T1000 (cell line): ENCODE results near the gene MAN2B2.

Experiments
- DNase-seq: peaks from one replicate; lab custom pipeline; 2025; ENCODE audit warnings: mixed read lengths; lab: John Stamatoyannopoulos, UW

The MAN2B2 gene

DNA sequence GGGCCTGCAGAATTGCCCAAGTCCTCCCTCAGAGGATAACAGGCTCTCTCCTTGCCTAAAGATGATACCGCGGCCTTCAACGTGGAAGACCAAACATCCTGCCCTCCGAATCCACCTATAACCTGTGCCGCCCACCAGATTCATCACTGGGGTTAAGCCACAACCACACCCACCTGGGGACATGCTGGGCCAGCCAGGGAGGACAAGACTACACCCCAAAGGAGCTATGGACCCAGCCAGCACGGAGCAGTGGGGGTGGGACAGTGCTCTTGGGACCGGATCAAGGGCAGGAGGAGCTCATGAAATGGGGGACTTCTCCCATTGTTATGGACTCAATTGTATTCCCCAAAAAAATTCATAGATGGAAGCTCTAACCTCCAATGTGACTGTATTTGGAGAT, 6.8 kb upstream of the MAN2B2 start:
- no peak for DNase-seq

DNA sequence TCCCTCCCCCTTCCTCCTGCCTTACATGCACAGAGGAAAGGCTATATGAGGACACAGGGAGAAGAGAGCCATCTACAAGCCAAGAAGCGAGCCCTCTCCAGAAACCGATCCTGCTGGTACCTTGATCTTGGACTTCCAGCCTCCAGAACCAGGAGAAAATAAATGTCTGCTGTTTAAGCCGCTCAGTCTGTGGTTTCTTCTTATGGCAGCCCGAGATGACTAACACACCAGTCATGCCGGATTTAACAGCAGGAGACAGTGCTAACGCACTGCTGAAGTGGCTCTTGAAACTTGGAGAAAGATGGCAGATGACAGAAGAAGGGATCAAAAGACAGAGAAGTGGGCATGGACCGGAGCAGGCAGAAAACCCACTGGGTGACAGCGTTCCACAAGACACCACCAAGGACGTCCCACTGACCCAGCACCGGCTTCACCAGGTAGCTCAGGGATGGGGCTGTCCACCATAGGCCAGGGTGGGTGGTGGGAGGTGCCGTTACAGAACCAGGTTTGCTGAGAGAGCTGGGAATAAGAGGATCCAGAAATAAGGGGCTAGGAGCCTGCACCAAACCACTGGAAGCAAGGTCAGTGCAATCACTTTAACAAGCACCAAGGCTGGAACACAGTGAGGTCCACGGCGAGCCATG, 6.2 kb upstream of the MAN2B2 start:
- DNase-seq: no peak

DNA sequence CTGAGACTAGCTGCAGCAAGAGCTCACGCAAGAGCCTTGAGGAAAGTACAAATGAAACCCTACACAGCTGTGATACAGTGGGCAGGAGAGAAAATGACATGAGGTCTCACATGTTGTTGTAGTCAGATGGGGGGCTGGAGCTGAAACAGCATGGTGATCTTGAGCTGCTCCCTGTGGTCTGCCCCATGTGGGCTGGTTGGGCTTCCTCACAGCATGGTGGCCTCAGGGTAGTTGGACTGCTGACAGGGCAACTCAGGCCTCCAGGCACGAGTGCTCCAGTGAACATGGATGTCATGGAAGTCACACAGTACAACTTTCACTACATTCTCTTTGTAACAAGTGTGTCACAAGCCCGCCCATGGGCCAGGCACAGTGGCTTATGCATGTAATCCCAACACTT, 3.4 kb upstream of the MAN2B2 start:
- no peak for DNase-seq

DNA sequence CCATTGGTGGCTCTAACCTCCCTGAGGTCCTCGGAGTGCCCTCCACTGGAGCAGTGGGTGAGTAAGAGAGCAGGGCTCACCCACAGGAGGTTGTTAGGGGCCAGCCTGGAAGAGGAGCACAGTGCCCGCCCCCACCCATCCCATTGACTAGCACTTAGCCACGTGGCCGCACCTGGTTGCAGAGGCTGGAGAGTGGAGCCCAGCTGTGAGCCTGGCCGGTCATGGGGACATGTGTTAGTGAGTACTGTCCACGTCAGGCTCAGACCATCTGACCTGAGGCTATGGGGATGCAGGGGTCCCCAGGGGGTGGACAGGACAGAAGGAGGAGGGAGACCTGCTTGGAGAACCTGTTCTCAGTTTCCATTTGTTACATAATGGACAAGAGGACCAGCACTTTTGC, 1.4 kb upstream of the MAN2B2 start:
- DNase-seq: no peak

DNA sequence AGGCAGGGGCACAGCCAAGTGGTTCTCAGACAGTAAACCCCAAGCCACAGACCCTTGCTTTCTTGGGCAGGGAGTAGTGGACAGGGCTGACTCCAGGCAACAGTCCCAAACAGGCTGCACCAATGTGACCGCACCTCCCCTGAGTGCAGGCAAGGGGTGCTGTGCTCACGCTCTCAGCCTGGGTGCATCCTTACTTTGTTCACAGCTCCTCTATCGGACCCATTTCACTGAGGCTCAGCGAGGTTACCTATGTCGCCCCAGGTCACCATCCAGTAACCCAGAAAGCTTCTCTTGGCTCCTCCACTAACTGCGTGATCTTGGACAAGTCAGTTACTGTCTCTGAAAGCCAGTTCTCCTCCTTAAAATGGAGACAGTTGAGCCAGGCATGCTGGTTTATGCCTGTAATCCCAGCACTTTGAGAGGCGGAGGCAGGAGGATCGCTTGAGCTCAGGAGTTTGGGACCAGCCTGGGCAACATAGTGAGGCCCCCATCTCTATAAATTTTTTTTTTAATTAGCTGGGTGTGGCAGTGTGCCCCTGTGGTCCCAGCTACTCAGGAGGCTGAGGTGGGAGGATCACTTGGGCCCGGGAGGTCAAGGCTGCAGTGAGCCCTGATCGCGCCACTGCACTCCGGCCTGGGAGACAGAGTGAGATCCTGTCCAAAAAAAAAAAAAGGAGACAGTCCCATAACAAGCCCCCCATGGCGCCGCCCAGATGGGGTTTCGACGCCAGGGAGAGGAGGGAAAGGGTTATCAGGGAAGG, 823 bp upstream of the MAN2B2 start:
- no peak for DNase-seq

DNA sequence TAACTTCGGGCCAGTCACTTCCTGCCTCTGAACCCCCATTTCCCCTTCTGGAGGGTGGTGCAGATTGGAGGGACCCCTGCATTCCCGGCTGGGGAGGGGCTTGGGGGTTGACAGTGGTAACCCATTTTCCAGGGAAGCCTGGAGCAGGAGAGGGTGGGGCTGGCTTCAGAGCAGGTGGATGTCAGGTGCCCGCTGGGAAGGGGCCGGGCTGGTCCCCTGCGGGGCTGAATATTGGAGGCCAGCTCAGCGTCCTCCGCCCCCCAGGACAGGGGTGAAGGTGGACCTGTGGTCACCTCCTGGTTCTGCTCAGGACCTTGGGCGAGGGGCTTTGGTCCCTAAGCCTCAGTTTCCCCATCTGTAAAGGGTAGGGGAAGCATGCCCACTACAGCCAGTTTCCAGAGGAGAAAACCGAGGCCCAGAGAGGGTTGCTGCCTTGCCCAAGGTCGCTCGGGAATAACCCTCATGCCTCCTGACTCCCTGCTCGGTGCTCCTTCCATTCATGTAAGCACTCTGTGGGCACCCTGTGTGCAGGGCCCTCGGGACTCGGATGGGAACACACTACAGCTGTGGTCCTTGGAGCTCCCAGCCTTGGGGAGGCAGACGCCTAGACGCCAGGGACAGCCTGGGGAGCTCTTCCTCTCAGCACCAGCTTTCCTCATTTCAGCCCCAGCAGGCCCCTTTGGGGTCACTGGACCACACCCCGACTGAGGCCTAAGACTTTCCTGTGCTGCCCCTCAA, 683 bp downstream of the MAN2B2 start:
- no peak for DNase-seq

DNA sequence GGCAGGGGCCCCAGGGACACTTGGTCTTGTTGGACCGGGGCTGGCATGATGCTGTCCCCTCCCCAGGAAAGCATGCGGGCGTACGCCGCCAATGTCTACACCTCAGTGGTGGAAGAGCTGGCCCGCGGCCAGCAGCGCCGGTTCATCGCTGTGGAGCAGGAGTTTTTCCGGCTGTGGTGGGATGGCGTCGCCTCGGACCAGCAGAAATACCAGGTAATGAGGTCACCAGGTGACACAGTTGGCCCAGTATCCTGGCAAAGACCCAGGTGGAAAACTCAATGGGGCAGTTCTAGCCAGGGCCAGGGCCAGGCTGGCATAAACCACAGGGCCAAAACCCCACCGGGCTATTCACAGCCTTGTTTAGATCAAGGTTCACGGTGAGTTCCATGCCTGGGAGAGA, 1.5 kb downstream of the MAN2B2 start:
- DNase-seq: no peak

DNA sequence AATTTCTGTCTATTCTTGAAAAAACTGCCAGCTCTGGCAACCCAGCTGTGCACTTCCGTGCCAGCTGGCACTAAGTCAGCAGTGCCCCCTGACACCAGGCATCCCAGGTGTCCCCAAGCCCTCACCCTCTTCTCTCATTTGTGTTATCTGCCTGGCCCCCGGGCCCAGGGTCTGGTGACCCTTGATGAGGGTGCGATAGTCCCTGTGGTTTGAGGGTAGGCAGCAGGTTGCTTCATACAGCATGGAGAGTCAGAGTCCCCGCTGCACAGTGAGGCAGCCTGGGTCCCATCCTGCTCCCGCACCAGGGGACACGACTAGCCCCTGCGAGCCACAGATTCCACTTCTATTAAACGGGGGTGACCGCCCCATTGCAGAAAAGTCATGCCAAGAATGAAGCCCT, 1.9 kb downstream of the MAN2B2 start:
- no peak for DNase-seq

DNA sequence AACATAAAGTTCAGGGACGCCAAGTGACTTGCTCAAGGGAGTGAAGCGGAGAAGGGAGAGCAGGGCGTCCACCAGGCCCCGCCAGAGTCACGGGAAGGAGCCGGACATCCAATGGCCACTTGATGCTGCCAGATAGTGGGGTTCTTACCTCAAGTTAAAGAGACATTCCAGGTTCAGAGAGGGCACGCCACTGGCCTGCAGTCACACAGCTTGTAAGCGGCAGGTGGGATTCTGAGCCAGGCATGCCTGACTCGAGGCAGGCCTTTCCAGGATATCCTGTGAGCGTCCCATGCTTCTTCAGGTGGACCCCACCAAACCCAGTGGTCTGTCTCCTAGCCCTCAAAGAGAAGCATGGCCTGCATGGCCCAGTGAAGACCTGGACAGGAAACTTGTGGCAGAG, 2.4 kb downstream of the MAN2B2 start:
- DNase-seq: no peak

DNA sequence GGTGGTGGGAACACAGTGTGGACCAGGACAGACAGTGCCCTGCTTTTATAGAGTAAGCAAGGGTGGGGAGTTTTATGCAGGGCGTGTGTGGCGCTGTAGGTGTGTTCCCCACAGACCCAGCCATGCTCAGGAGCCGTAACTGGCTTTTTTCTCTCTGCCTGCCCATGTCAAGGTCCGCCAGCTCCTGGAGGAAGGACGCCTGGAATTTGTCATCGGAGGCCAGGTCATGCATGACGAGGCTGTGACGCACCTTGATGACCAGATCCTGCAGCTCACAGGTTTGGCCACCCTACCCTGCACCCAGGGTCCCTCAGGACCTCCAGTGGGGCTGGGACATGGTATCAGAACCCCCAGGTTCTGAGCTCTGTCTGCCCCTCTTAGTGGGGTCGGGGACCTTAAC, 3.2 kb downstream of the MAN2B2 start:
- DNase-seq: no peak

DNA sequence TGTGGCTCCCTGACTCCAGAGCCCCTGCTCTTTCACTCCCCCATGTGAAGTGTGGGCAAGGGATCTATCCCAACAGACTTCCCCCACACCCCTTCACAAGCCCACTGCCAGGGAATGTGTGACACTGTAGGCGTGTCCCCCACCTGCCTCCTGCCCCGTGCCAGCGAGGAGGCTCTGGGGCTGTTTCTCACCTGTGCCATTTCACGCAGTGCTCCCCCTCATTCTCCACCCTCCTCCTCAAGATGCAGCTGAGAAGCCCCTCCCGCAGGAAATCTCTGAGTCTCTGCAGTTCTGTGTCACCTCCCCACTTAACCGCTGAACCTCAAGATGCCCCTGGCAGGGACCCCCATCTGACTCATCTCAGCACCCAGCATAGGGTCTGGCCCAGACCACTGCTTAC, 5.4 kb downstream of the MAN2B2 start:
- DNase-seq: no peak

DNA sequence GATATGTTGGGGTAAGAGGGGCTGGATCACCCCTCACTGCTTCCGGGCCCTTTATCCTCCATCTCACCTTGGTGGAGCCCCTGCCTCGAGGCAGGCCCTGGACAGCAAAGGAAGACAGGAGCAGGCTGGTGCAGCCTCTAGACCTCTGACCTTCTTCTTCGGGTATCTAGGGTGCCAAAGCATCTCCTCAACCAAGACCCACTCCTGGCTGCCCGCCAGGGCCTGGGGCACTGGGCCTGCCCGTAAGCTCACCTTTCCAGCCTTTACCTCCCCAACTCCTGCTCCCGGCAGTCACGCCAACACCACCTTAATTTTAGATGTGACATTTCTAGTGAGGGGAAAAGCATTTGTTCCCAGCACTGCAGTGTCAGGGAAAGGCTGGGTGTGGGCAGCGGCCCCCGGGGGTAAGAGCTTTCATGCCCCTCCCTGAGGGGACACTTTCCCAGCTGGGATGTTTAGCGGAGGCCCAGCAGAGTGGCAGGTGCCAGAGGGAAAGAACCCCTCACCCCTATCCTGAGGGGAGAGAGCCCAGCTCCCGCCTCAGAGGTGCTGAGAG, 6.7 kb downstream of the MAN2B2 start:
- DNase-seq: no peak

DNA sequence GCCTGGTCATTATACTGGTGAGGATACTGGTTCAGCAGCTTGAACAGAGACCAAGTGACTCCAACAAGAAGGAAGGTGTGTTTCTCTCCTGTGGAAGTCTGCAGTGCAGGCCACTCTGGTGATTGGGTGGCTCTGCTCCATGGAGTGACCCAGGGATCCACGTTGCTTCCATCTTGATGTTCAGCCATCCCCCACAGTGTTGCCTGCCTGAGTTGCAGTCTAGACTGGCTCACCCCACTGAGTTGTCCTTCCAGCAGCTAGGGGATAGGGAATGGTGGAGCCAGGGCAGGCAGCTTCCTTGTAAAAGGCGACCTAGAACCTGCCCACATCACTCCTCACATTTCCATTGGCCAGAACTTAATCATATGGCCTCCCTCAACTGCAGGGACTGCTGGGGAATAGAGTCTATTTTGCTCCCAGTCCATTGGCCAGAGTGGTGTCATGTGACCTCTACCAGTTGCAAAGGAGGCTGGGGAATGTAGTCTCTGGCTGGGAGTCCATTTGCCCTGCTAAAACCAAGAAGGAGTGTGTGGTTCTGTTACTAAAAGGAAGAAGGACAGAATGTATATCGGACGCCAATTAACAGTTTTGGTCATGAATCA, 8.0 kb downstream of the MAN2B2 start:
- DNase-seq: no peak

DNA sequence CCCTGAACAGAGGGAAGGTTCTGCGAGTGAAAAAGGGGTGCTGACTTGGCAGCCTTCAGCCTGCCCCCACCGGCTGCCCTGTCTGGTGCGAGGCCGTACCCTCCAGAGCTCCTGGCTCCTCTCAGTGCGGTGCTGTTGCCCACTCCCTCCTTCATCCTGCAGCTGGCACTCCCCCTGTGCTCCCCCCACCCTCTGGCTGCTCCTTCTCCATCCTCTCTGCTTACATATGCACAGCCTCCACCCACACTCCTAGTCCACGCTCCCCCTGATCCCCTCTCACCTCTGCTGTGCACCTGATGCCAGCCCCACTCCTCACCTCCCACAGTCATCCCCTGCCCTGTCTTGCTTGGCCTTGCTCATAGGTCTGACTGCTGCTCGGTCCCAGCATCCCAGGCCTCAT, 9.9 kb downstream of the MAN2B2 start:
- no peak for DNase-seq

DNA sequence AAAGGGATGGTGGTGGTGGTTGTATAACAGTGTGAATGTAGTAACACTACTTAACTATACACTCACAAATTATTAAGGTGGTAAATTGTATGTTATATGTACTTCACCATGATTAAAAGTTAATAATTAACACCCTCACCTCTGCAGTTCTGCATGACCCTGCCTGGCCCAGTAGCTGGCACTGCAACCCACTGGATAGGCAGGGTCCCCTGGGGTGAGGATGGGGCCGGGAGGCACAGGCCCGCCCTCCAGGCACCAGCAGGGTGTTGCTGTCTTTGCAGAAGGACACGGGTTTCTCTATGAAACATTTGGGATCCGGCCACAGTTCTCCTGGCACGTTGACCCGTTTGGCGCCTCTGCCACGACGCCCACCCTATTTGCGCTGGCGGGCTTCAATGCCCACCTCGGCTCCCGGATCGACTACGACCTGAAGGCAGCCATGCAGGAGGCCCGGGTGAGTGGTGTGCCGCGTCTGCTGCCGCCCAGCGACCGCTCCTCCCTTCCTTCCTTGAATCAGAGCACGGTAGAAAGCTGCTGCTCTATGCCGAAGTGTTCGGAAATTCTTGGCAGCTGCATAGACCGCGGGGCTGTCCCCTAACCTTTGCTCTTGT, 11.8 kb downstream of the MAN2B2 start:
- no peak for DNase-seq

DNA sequence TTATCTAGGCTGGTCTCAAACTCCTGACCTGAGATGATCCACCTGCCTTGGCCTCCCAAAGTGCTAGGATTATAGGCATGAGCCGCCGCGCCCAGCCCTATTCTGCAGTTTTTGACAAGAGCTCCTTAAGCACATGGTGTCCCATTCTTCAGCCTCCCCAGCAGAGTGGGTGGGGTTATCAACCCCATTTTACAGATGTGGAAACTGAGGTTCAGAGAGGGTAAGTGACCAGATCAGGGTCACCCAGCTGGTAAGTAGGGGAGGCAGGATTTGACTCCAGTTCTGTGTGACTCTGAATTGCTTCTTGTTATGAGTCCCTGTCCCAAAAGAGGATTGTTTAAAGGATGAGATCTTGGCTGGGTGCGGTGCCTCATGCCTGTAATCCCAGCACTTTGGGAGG, 14.5 kb downstream of the MAN2B2 start:
- no peak for DNase-seq

DNA sequence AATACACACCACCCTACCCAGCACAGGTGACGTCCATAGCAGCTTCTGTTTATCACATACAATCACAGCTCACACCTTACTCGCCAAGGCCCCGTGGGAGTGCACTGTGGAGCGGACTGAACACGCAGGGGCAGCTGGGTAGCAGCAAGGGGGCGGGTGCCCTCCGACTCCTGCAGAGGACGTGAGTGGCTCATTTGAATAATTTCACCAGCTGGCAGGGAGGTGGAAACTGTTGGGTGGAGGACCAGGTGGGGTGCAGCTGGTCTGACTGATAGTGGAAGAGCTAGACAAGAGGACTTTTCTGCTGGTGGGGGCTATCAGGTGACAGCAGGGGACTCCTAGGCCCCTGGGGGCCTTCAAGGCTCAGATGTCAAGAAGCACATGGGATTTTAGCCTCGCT, 16.3 kb downstream of the MAN2B2 start:
- no peak for DNase-seq

DNA sequence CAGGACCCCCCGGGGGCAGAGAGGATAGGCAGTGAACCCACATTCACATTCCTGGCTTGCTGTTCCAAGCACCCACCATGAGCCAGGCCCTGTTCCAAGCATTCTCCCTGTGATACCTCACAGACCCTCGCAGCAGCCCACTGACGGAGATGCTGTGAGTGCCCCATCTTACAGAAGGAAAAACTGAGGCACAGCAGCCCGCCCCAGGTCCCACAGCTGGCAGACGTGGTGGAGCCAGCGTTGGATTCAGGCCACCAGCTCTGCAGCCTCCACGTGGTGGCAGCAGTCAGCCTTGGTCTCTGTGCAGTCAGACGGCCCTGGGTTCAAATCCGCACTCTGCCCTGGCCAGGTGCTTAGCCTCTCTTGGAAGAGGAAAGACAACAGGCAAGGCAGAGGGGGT, 16.8 kb downstream of the MAN2B2 start:
- DNase-seq: no peak

DNA sequence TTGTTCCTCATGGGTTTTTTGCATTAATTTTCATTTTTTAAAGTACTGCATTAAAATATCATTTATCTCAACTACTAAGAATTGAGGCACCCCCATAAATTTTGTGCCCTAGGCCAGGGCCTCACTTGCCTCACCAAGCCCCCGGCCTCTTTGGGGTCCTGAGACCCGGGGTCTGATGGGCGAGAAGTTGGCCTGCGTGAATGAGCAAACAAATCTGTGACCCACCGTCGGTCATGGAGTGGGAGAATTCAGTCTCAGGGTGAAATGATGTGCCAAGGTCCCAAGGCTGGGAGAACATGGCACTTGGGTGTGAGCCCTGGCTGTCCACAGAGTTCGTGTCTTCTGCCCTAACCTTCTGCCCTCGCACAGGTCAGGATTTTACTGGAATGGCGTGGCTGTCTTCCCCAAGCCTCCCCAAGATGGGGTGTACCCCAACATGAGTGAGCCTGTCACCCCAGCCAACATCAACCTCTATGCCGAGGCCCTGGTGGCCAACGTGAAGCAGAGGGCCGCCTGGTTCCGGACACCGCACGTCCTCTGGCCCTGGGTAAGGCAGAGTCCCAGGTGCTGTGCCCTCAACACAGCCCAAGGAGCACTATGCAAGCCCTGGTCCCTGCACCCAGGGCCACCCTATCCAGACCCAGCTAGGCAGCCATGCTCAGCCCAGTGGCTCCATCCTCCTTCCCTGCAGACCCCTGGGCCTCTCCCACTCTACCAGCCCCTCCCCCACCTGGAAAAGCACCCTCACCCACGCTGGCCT, 18.0 kb downstream of the MAN2B2 start:
- no peak for DNase-seq

DNA sequence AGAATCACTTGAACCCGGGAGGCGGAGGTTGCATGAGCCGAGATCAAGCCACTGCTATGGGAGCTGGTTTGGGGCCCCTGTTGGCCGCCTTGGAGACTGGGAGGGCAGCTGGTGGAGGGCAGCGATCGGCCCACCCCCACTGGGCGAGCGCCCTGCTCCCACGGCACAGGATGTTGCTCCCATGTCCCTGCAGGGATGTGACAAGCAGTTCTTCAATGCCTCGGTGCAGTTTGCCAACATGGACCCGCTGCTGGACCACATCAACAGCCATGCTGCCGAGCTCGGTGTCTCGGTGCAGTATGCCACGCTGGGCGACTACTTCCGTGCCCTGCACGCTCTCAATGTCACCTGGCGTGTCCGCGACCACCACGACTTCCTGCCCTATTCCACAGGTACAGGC, 19.4 kb downstream of the MAN2B2 start:
- DNase-seq: no peak

DNA sequence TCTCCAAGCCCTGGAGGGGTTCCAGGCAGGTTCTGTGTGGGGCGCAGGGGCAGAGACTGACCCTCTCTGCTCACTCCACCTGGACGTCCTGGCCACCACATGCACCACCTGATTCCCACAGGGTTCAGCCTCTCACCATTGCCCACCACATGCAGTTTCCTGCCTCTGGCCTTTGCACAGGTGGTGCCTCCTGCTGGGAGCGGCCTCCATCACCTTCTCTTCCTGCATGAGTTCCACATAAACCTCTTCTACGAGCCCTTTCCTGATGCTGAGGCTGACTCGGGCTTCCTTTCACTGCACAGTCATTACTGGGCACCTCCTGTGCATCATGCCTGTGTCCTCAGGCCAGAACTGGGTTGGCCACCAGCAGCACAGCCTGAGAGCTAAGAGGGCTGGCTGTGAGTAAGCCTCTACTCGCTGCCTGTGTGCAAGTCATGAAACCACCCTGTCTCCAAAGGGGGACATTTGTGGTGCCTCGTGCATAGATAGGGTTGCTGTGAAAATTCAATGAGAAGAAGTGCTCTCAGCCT, 19.9 kb downstream of the MAN2B2 start:
- DNase-seq: no peak
